ENCODE results near the gene GSAP.

DNA sequence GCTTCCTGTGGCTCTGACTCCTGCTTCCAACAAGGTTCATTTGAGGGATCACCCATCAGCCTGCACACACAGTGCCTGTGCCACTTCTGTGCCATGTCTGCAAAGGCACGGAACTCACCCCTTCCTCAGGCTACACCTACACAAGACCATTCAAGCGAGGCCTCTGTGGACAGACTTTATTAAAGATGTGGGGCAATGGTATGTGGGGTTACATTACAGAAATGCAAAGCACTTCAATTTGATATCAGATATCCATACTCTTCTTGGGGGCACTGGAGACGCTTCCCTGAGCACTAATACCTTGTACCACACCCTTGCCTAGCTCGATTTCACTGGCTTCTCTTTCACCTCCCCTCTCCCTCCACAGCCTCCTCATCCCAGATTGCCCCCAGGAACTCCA lies 132.1 kb downstream of the GSAP start:
- TF ChIP-seq, protein P1, sequence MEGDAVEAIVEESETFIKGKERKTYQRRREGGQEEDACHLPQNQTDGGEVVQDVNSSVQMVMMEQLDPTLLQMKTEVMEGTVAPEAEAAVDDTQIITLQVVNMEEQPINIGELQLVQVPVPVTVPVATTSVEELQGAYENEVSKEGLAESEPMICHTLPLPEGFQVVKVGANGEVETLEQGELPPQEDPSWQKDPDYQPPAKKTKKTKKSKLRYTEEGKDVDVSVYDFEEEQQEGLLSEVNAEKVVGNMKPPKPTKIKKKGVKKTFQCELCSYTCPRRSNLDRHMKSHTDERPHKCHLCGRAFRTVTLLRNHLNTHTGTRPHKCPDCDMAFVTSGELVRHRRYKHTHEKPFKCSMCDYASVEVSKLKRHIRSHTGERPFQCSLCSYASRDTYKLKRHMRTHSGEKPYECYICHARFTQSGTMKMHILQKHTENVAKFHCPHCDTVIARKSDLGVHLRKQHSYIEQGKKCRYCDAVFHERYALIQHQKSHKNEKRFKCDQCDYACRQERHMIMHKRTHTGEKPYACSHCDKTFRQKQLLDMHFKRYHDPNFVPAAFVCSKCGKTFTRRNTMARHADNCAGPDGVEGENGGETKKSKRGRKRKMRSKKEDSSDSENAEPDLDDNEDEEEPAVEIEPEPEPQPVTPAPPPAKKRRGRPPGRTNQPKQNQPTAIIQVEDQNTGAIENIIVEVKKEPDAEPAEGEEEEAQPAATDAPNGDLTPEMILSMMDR (IDR thresholded peaks at IDR 0.05): no peak
- TF ChIP-seq EP300 (IDR thresholded peaks at IDR 0.05) (no peak), POLR2A (IDR thresholded peaks at IDR 0.05; ENCODE audit: low read depth) (no peak), POLR2AphosphoS5 (IDR thresholded peaks at IDR 0.05) (no peak)

Measured in esophagus muscularis mucosa (tissue), 4 donors.